Measurements from ENCODE around the gene JADE1. TPM values are rescaled to one million over a fixed set of nuclear protein-coding genes. Genes with fewer than 3 reads are reported as not detected.

The JADE1 gene
- total RNA-seq, 1 experiment from 2014 or later = 18.3 TPM

- DNase-seq (ENCODE audit: low spot score) = peak; percentile 57
These were observed 901 bp downstream of the JADE1 start for GRCh38 chr4:128810331-128810870.

GRCh38 chr4:128810871-128811570, 1.5 kb downstream of the JADE1 start:
- peak; percentile 85 for DNase-seq (ENCODE audit: low spot score)

GRCh38 chr4:128811571-128812441, 2.3 kb downstream of the JADE1 start:
- peak; percentile 74 for DNase-seq (ENCODE audit: low spot score)

GRCh38 chr4:128812442-128813235, 3.1 kb downstream of the JADE1 start:
- DNase-seq (ENCODE audit: low spot score) = peak; percentile 55

GRCh38 chr4:128813965-128814364, 4.5 kb downstream of the JADE1 start:
- no peak for DNase-seq (ENCODE audit: low spot score)

- DNase-seq (ENCODE audit: low spot score) = no peak
These were observed 8.9 kb downstream of the JADE1 start for GRCh38 chr4:128818442-128818841.

GRCh38 chr4:128819082-128819742, 9.7 kb downstream of the JADE1 start:
- DNase-seq (ENCODE audit: low spot score) = no peak

GRCh38 chr4:128820671-128821070, 11.2 kb downstream of the JADE1 start:
- no peak for DNase-seq (ENCODE audit: low spot score)

GRCh38 chr4:128821151-128821550, 11.7 kb downstream of the JADE1 start:
- no peak for DNase-seq (ENCODE audit: low spot score)

GRCh38 chr4:128823025-128823661, 13.6 kb downstream of the JADE1 start:
- DNase-seq (ENCODE audit: low spot score) = no peak

GRCh38 chr4:128825226-128825625, 15.7 kb downstream of the JADE1 start:
- no peak for DNase-seq (ENCODE audit: low spot score)

GRCh38 chr4:128827296-128827695, 17.8 kb downstream of the JADE1 start:
- DNase-seq (ENCODE audit: low spot score) = no peak

GRCh38 chr4:128830906-128831503, 21.5 kb downstream of the JADE1 start:
- no peak for DNase-seq (ENCODE audit: low spot score)

GRCh38 chr4:128831531-128832242, 22.2 kb downstream of the JADE1 start:
- no peak for DNase-seq (ENCODE audit: low spot score)

- DNase-seq (ENCODE audit: low spot score) = no peak
These were observed 22.7 kb downstream of the JADE1 start for GRCh38 chr4:128832243-128832625.

GRCh38 chr4:128835498-128836222, 26.2 kb downstream of the JADE1 start:
- DNase-seq (ENCODE audit: low spot score) = no peak

GRCh38 chr4:128837198-128837597, 27.7 kb downstream of the JADE1 start:
- DNase-seq (ENCODE audit: low spot score) = no peak

GRCh38 chr4:128837679-128838078, 28.2 kb downstream of the JADE1 start:
- DNase-seq (ENCODE audit: low spot score) = no peak

Data from HT-29 (cell line).